Panc1 (cell line): ENCODE results near the gene FBXL2. TPM values are rescaled to one million over a fixed set of nuclear protein-coding genes. Genes with fewer than 3 reads are reported as not detected.

ENCODE experiments used
- ATAC-seq: fragments of 200-7000 bp; cut with Tn5 transposase; 2 replicates; pipeline ENCODE4 v1.9.1; 2020; ENCODE audit warnings: mild to moderate bottlenecking, moderate library complexity
- BruUV-seq: library from RNA; stranded (reverse); fragments of 400-500 nt; replicated peaks from 2 replicates; lab custom pipeline; 2021; lab: Mats Ljungman, UMichigan
- CTCF ChIA-PET: fragments of 300-600 bp; sonication (Branson Sonifier 250); formaldehyde crosslinking; loops from one replicate; lab custom pipeline; 2022; ENCODE audit warnings: antibody characterized with exemption; lab: Charles Lee
- POLR2A ChIA-PET: fragments of 300-600 bp; sonication (Branson Sonifier 250); formaldehyde crosslinking; loops from one replicate; lab custom pipeline; 2022; ENCODE audit warnings: antibody characterized with exemption; lab: Charles Lee
- DNase-seq: peaks from one replicate; pipeline ENCODE4 v3.0.0-alpha.2; 2010; ENCODE audit warnings: low read depth, low spot score
- H3K27ac ChIP-seq: 2 replicates; pipeline ENCODE4 v1.5.1; 2011; ENCODE audit warnings: mild to moderate bottlenecking, low read length, inconsistent platforms
- H3K27me3 ChIP-seq: fragments of 200-500 bp; sonication (Bioruptor generic); 2 replicates; pipeline ENCODE4 v1.6.0; 2014; ENCODE audit warnings: low read length, inconsistent platforms; ENCODE audit not compliant: control insufficient read depth, insufficient read depth
- H3K36me3 ChIP-seq: fragments of 200-500 bp; sonication (Bioruptor generic); 2 replicates; pipeline ENCODE4 v1.5.1; 2014; ENCODE audit warnings: inconsistent platforms, mild to moderate bottlenecking, low read length, moderate library complexity; ENCODE audit not compliant: control insufficient read depth, insufficient read depth
- H3K4me1 ChIP-seq: 2 replicates; pipeline ENCODE4 v1.5.1; 2011; ENCODE audit warnings: inconsistent platforms, mild to moderate bottlenecking, low read length, moderate library complexity; ENCODE audit not compliant: control insufficient read depth, insufficient read depth
- H3K4me3 ChIP-seq, 2 experiments: 2 replicates each; pipeline ENCODE4 v1.5.1; 2011 to 2012; ENCODE audit warnings: low read depth in 2 of 2, low read length in 2 of 2, mild to moderate bottlenecking in 2 of 2, inconsistent platforms in 1 of 2, moderate library complexity in 1 of 2
- H3K9me3 ChIP-seq: fragments of 200-500 bp; sonication (Bioruptor generic); 2 replicates; pipeline ENCODE4 v1.5.1; 2014; ENCODE audit warnings: low read depth, mild to moderate bottlenecking, inconsistent platforms, low read length, moderate library complexity; ENCODE audit not compliant: control insufficient read depth, insufficient read depth
- POLR2AphosphoS5 ChIP-seq: IDR thresholded peaks from 2 replicates; pipeline ENCODE4 v1.6.1; 2012; ENCODE audit warnings: mild to moderate bottlenecking, low read depth, low read length, moderate library complexity
- REST ChIP-seq, 2 experiments: IDR thresholded peaks; 2 replicates each; pipeline ENCODE4 v1.6.1; 2011 to 2012; ENCODE audit warnings: low read depth in 2 of 2, control low read depth in 1 of 2, low read length in 1 of 2, mild to moderate bottlenecking in 1 of 2, moderate library complexity in 1 of 2; ENCODE audit not compliant: insufficient read depth in 1 of 2
- SIN3A ChIP-seq: IDR thresholded peaks from 2 replicates; pipeline ENCODE4 v1.6.1; 2012; ENCODE audit warnings: low read depth, mild to moderate bottlenecking, low read length, moderate library complexity, borderline replicate concordance; ENCODE audit not compliant: insufficient read depth
- TCF7L2 ChIP-seq: IDR thresholded peaks from 2 replicates; pipeline ENCODE4 v1.6.1; 2011; ENCODE audit warnings: mild to moderate bottlenecking, low read depth, low read length, inconsistent platforms
- in situ Hi-C: cut with HindIII; loops from 2 replicates; pipeline ENCODE4 v1.10.0; 2016; ENCODE audit warnings: low sequenced_read_pairs, low pct_unique_long_range_greater_than_20kb
- intact Hi-C: fragments of 100-400 bp; cut with micrococcal nuclease; formaldehyde crosslinking; loops from one replicate; pipeline ENCODE4 v1.10.0; 2022; ENCODE audit not compliant: unreplicated experiment
- total RNA-seq: library from RNA; stranded (reverse); gene quantifications from one replicate; pipeline ENCODE4 v1.2.1, GENCODE V29; 2021; ENCODE audit not compliant: unreplicated experiment
- TF ChIP-seq, protein P1 (sequence below): fragments of 450-650 bp; IDR thresholded peaks from 2 replicates; pipeline ENCODE4 v1.5.1; 2017; ENCODE audit warnings: mild to moderate bottlenecking

The FBXL2 gene
- total RNA-seq, 1 experiment from 2014 or later, result 12.3 TPM

- no peak for DNase-seq
- no TSS peak for BruUV-seq
- Histone ChIP-seq H3K36me3 (no peaks in the 10 kb centered on the region; the same call in 1 of the 2 replicates), H3K27ac (no peak overlapping the region), H3K4me3 (no peak overlapping the region), H3K27me3 (no peaks in the 10 kb centered on the region), H3K9me3 (no peaks in the 10 kb centered on the region), H3K4me1 (no peaks in the 10 kb centered on the region)
- POLR2A ChIA-PET, result interaction anchor here (0.6 kb wide), 1 partner anchor 46 kb away, joined by 3 read pairs; no protein-coding TSS in a partner anchor
- CTCF ChIA-PET, result no interaction called here
- intact Hi-C loops, result no loop called here
- TF ChIP-seq, protein P1, sequence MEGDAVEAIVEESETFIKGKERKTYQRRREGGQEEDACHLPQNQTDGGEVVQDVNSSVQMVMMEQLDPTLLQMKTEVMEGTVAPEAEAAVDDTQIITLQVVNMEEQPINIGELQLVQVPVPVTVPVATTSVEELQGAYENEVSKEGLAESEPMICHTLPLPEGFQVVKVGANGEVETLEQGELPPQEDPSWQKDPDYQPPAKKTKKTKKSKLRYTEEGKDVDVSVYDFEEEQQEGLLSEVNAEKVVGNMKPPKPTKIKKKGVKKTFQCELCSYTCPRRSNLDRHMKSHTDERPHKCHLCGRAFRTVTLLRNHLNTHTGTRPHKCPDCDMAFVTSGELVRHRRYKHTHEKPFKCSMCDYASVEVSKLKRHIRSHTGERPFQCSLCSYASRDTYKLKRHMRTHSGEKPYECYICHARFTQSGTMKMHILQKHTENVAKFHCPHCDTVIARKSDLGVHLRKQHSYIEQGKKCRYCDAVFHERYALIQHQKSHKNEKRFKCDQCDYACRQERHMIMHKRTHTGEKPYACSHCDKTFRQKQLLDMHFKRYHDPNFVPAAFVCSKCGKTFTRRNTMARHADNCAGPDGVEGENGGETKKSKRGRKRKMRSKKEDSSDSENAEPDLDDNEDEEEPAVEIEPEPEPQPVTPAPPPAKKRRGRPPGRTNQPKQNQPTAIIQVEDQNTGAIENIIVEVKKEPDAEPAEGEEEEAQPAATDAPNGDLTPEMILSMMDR, result 0 out of 2 replicates have a peak, but pooled peaks have one; percentile 6
- no peak for TF ChIP-seq POLR2AphosphoS5
- in situ Hi-C loops, result no loop called here
- ATAC-seq, result 0 out of 2 replicates have a peak, but pooled peaks have one; percentile 42
These were observed 22.3 kb downstream of the FBXL2 start for GRCh38 chr3:33299395-33300081.

- no peaks in the 10 kb centered on the region for H3K9me3 ChIP-seq
- H3K4me1 ChIP-seq, result no peaks in the 10 kb centered on the region
- ChIA-PET POLR2A (no interaction called here), CTCF (no interaction called here)
- DNase-seq (no peak), ATAC-seq (no peak)
- no peak overlapping the region for H3K4me3 ChIP-seq
- no peaks in the 10 kb centered on the region; the same call in 1 of the 2 replicates for H3K36me3 ChIP-seq
- intact Hi-C loops, result no loop called here
- in situ Hi-C loops, result no loop called here
- no TSS peak for BruUV-seq
- TF ChIP-seq SIN3A (no peak), TCF7L2 (no peak), POLR2AphosphoS5 (no peak)
- H3K27me3 ChIP-seq, result no peaks in the 10 kb centered on the region
- H3K27ac ChIP-seq, result no peak overlapping the region
These were observed 35.1 kb downstream of the FBXL2 start for GRCh38 chr3:33312361-33312760.

GRCh38 chr3:33313331-33313730 is 36.1 kb downstream of the FBXL2 start:
- H3K27me3 ChIP-seq, result no peaks in the 10 kb centered on the region
- no peak for DNase-seq
- no peak overlapping the region for H3K27ac ChIP-seq
- BruUV-seq, result no TSS peak
- H3K9me3 ChIP-seq, result no peaks in the 10 kb centered on the region
- TF ChIP-seq TCF7L2, result no peak
- TF ChIP-seq SIN3A, result no peak
- TF ChIP-seq, protein P1, result no peak
- TF ChIP-seq POLR2AphosphoS5, result no peak
- no peak for TF ChIP-seq REST (IDR thresholded peaks at IDR 0.05; ENCODE audit: insufficient read depth in 1 of 2, low read depth in 2 of 2, low read length in 1 of 2)
- ChIA-PET CTCF (no interaction called here), POLR2A (no interaction called here)
- no peaks in the 10 kb centered on the region; the same call in 1 of the 2 replicates for H3K4me1 ChIP-seq
- intact Hi-C loops (no loop called here), in situ Hi-C loops (no loop called here)
- no peak for ATAC-seq
- H3K36me3 ChIP-seq, result no peaks in the 10 kb centered on the region; the same call in 1 of the 2 replicates
- H3K4me3 ChIP-seq, result no peak overlapping the region
